GM18519 (cell line): ENCODE data around the gene PHEX.

ENCODE experiments used
- ATAC-seq: cut with Tn5 transposase; IDR thresholded peaks from one replicate; pipeline ENCODE4 v1.9.1; 2021; ENCODE audit warnings: mild to moderate bottlenecking, moderate library complexity; ENCODE audit not compliant: unreplicated experiment, low FRiP score

Gene PHEX

DNA sequence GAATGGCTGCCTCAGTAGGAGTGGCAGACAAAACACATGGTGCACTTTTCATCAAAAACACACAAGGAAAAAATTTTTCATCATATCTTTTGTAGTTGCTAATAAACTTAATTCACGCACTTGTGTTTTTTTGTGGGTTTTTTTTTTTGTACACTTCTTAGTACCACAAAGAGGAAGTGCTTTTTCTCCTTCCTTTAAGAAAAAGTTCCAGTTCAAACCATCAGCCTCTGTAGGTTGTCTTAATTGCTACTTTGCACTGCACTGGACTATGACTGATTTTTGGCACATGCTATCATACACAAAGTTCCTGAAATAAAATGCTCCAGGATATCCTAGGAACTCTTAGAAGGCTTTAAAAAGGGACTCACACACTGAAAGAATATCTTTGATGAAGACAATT lies at the start of gene PHEX:
TSS of gene PHEX (plus strand) at position 242 of the 400 bp plus-strand sequence. CDS start 681 bp downstream, outside the sequence.
- no peak for ATAC-seq

DNA sequence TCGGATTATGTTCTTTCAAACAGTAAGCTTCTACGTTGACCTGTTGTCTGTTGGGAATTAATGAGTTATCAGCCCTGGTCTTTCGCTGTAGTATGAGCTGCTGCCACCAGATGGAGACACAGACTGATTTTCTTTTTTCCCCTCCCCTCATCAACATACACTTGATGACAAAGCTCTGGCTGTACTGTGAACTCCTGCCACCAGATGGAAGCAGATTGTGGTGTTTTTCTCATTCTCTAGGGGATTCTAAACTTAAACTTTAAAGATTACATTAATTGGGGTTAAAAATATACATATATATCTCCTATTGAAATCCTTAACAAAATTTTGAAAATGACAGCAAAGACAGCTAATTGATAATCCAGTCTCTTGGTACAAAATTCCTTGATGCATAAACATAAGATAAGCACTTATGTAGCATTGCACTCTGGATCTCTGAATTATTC lies 46.8 kb upstream of the PHEX start:
- peak; percentile 89 for ATAC-seq

DNA sequence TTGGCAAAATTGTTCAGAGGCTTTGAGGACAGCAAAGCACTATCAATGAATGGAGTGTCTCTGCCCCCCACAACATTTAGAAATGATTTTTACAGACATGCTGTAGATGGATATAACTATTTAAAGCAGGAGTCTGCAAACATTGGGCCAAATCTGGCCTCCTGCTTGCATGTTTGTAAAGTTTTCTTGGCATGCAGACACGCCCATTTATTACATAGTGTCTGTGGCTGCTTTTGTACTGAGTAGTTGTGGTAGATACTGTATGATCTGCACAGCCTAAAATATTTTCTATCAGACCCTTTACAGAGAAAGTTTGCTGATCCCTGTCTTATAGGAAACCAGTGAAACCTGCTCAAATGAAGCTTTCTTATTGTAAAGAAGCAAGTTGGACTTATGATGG lies 45.5 kb upstream of the PHEX start:
- no peak for ATAC-seq

DNA sequence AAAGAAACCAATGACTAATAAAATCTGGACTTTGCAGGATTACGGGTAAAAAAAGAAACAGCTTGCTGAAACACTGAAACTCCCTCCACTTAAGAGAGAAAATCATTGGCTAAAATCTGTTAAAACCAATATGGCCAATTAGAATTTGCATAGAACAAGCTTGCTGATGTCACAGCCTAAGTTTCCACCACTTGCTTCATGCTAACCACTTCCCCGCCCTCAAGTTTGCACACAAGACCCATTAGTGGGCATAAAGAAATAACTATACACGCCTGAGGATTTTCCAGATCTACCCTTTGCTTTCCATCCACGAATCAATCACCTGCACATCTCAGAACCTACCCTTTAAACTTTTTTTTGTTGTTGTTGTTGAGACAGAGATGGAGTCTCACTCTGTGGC lies 42.7 kb upstream of the PHEX start:
- no peak for ATAC-seq

DNA sequence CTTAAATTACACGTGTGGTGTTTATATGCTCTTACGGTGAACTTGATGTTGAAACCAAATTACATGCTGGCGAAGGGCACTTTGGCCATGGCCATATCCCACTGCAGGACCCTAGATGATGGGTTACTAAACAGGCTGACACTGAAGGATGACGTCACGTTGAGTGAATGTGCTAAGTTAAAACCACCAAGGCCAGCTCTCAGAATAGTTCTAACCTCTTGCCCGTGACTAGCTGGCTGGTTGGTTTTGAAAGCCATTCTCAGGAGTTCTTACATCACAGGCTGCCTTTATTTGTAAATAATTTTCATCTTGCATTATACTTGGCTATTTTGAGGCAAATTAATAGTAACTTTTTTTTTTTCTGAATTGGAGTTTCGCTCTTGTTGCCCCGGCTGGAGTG lies 41.3 kb upstream of the PHEX start:
- no peak for ATAC-seq

DNA sequence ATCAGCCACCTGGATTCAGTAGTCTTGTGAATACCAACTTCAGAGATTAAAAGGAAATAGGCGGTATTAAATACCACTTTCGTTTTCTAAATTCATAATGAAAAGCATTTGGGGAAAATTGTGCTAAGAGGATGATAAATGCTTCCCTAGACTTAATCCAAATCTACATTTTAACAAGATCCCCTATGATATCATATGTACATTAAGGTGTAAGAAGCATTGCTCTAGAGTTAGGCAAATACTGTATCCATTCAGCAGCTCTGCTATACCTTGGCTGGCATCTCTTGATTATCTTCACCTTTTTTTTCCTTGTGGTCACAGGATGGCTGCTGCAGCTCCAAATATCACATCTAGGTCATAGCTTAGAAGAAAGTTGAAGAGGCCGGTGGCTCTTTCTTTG lies 40.6 kb upstream of the PHEX start:
- no peak for ATAC-seq

DNA sequence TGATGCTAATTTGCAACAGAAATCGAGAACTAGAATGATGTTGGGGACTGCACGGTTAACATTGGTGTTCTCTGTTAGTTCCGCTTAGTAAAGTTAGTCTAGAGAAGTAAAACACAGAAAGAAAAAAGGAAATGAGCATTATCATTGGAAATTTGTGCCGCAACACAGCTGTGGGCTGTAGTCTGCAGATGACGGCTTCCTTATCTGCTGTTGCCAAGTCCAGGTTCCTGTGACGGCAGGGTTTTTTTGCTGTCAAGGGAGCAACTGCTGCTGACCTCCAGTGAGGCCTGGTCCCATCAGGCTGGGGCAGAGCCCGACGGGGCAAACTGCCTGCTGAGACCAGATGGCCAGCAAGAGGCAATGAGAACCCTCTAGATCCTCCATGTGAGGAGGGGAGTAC lies 38.9 kb upstream of the PHEX start:
- ATAC-seq: peak; percentile 95

DNA sequence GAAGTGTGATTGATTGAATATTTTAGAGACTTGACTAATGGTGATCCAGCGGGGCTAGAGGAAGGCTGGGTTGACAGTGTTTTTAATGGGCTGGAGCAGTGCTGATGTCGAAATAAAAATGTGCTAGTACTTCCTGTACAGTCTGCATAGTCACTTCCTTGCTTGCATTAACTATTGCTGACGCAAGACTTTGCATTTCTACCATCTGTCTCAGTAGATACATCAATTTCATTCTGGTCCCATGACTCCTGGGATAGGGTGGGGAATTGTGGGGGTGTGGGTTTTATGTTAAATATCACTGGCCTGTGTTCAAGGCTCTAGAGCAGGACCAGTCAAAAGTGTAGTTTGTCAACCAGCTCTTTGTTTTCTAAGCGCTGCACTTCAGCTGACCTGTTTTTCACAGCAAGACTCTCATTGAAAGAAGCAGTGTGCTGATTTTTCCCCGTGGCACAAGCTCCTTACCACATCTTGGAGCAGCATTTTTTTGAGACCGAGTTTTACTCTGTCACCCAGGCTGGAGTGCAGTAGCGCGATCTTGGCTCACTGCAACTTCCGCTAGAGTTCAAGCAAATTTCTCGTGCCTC lies 35.2 kb upstream of the PHEX start:
- ATAC-seq: no peak

DNA sequence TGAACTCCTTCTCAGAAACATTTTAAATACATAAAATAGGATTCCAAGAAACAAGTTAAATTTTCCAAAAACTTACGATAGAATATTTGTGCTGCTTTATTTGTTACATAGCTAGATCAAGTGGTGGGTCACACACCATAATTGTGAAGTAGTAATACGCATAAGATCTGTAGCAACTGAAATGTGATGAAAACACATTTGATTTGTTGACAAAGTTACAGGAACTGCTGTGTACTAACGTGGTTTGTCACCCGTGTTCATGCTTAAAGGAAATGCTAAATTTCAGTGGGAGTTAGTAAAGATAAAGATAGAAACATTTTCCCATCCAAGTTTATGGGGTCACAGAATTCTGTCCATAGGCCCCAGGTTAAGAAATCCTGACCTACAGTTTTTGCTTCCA lies 34.1 kb upstream of the PHEX start:
- ATAC-seq: no peak

DNA sequence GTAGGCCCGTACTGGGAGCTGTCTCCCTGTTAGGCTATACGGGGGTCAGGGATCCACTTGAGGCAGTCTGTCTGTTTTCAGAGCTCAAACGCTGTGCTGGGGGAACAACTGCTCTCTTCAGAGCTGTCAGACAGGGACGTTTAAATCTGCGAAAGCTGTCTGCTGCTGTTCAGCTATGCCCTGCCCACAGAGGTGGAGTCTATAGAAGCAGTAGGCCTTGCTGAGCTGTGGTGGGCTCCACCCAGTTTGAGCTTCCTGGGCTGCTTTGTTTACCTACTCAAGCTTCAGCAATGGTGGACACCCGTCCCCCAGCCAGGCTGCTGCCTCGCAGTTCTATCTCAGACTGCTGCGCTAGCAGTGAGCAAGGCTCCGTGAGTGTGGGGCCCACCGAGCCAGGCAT lies 27.3 kb upstream of the PHEX start:
- ATAC-seq: no peak

DNA sequence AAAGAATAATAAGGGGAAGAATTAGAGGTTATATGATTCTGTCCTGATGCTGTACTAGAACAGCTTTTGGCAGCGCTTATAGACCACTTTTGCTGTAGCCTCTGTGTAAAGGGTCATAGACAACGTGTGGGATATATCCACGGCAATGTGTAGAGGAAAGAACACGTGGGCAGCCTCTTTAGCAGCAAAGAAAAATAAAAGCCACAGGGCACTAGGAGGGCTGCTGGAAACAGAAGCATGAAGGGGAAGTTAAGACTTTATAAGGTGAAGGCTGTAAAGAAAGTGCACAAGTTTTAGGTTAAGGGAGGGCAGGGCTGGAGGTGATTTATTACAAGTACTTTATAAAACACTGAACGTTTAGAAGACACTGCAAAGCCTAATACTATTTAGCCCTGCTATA lies 20.1 kb upstream of the PHEX start:
- no peak for ATAC-seq

DNA sequence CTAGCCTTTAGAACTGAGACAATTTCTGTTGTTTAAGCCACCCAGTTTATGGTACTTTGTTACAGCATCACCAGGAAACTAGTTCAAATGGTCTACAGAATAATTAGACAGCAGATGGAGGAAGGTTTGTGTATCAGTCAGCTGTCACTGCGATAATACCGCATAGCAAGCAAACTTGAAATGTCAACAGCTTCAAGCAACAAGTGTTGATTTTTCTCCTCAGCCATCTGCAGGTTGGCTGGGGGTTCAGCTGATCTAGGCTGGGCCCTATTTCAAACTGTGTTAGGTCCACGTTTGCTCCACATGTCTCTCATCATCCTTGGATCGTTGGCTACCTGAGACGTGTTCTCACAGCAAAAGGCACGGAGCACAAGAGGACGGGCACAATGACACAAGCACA lies 19.2 kb upstream of the PHEX start:
- no peak for ATAC-seq

DNA sequence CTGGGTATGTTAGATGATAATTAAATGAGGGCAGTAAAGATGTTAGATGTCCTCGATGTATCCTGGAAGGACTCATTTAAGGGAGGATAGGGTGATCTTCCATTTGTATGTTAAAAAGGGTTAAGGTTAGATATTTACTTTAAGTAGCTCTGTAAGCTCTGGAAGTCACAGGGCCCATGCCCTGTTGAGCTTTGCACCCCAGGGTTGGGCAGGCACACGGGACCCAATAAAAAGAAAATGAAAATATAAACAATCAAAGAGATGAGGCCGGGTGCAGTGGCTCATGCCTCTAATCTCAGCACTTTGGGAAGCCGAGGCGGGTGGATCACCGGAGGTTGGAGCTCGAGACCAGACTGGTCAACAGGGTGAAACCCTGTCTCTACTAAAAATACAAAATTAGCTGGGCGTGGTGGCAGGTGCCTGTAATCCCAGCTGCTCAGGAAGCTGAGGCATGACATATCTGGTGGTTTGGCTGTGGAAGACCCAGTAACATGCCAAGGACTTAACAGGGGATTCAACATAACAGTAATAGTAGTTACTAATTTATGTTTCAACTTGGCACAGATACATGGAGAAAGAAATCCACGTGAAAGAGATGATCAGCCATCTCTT lies 16.9 kb upstream of the PHEX start:
- ATAC-seq: no peak

DNA sequence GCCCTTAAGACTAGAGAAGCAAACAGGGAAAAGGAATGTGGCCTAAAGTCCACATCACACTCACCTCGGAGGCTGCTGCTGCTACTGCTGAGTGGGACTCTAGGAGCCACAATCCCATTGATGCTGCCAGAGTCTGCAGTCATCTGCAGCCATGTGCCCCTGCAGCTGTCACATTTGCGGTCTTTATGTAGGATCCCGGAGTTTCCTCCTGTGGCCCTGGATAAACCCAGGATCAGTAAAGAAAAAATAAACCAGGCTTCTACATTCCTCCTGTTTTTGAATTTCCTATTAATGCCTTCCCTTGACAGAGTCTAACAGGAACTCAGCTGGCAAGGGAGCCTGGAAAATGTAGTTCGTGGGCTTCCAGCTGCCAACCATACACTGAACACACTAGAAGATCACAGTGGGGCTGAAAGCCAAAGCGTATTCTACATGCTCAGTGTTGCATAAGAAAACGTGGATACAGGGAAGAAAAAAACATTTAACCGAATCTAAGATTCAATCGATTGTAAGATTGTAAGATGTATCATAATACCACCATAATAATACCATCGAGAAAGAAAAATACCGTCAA lies 10.3 kb upstream of the PHEX start:
- no peak for ATAC-seq

DNA sequence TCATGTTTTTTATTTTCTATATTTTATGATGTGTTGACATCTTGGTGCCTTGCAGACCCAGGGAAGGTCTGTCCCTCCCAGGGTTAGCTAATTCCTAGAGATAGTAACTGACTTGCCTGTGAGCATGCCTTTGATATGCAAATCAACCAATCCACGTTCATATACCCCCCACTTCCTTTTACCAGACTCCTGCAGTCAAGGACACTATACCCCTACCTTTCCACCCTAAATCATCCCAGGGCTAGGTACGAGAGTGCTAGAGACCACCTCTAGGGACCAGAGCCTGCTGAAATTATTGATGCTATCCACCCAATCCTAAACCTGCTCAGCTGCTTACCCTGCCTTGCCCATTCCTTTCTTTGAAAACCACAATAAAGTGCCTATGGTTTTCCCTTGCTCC lies 7.5 kb upstream of the PHEX start:
- no peak for ATAC-seq

DNA sequence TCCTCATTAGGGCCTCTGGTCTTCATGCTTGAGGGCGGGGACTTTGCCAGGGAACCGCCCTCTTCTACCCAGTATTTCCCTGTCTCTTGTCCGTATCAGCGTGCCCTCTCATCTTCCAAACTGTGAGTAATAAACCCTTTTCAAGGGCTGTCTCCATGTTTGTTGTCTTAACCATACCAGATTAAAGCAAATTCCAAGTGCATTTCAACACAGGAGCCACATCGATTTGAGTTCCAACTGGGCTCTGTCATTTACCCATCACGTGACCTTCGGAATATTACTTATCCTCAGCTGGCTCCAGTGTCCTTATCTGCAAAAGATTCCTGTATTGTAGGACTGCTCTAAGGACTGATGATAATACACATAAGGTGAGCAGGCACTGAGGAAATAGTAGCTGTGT lies 6.4 kb upstream of the PHEX start:
- ATAC-seq: no peak

DNA sequence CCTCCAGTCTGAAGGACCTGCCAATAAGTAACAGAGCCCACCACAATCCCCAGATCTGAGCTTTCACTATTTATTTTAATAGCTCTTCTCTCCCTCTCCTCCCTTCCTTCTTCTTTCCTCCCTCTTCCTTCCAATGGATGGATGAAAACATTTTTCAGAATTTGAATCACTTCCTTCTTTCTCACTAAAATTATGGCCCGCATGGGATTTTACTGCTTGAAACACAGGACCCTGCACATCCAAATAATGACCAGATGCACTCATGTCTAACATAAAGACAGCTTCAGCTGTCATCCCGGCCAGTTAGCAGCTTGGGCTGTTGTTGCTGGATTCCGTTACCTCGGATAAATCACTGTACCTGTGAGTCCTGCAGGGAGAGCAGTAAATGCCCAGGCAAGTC lies 5.4 kb upstream of the PHEX start:
- no peak for ATAC-seq

DNA sequence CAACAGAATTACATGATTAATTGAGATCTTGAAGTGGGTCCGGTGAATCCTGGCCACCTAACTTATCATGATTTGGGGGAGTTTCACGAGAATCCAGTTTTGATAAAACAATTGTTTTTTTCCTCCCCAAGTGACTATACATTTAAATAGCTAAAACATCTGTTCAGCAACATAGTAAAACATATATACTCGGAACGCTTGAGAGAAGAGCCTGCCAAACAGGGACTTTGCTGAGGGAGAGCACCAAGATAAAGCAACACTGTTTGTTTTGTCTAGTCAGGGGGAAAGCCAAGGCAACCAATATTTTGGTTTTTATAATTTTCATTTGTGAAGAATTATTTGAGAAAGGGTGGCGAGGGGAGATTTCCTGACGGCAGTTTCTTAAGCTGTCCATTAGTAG lies 381 bp downstream of the PHEX start:
- no peak for ATAC-seq

DNA sequence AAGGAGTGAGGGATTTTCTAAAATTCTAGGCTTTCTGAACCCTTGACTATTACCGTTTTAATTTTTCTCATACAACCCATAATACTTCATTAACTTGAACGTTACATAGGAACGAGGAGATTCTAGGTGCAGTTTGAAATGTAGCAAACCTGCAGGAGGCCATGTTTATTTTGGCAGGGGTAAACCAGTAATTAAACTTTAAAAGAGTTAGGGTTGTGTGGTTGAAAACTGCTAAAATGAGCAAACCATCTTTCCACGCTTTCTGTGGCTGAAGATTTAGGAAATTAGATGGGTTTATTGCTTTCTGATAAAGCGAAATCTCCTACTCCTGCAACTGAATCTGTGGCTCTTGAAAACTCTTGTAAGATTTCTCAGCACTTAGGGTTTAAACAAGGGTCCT lies 1.7 kb downstream of the PHEX start:
- no peak for ATAC-seq

DNA sequence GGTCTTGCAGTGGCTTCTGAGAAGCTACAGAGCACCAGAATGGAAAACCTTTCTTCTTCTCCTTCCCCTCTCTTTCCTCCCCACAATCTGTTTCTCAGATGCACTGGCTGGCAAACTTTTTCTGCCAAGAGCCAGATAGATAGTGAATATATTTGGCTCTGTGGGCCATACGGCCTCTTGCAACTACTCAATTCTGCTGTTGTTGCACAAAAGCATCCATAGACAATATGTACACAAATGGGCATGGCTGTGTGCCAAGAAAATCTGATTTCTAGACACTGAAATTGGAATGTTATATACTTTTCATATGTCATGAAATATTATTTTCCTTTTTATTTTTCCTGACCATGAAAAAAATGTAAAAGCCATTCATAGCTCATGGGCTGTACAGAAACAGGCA lies 3.1 kb downstream of the PHEX start:
- ATAC-seq: no peak

DNA sequence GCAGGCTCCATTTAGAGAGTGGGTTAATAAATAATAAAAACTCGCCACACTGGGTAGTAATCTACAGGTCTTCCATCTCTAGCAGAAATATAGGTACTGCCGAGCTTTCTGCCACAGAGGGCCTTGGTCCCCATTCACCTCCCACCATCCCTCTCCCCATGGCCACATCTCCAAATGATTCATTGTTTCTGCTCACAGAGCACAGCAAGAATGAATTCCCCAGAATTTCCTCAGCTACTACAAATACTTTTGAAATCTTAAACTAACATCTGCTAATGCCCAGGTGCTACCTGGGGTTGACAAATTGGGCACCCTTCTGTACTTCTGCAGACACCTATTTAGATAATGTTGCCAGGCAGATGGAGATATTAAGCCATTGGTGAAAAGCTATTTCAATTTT lies 5.1 kb downstream of the PHEX start:
- no peak for ATAC-seq

DNA sequence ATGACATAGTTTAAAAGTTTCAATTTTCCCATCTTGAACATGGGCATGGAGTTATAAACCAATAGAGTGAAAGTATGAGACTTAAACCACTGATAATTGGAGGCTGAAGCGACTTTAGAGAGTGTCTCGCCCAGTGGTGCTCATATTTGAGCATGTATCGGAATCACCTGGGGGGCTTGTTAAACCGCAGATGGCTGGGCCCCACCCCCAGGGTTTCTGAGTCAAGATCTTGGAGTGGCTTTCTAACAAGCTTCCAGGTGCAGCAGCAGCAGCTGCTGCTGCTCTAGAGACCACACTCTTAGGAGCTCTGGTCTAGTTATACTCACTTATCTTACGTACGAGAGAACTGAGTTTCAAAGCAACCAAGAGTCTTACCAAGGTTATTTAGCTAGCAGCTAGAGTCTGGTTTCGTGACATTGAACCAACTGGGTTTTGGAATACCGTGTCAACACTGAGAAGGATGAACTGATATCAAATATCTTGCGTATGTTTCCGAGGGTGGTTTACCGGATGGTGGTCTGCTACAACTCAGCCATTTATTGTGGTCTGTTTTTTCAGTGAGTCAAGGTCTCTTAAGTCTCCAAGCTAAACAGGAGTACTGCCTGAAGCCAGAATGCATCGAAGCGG lies 5.9 kb downstream of the PHEX start:
- no peak for ATAC-seq
